Mucosa of stomach (tissue), 1 donor: ENCODE data around the gene BLVRA.
"Not testable (repeated sequence)": the region's sequence is repeated elsewhere in the genome, so short reads cannot be mapped to it uniquely, and the experiment has no call there.

Experiments
- H3K27me3 ChIP-seq: one replicate; pipeline ENCODE4 v1.7.0; 2013; ENCODE audit warnings: mild to moderate bottlenecking, low read length; ENCODE audit not compliant: control insufficient read depth, insufficient read depth
- H3K36me3 ChIP-seq: one replicate; pipeline ENCODE4 v1.7.0; 2013; ENCODE audit warnings: low read length; ENCODE audit not compliant: control insufficient read depth, insufficient read depth
- H3K4me1 ChIP-seq: one replicate; pipeline ENCODE4 v1.7.0; 2013; ENCODE audit warnings: mild to moderate bottlenecking, low read length; ENCODE audit not compliant: control insufficient read depth, insufficient read depth
- H3K4me3 ChIP-seq: one replicate; pipeline ENCODE4 v1.7.0; 2013; ENCODE audit warnings: low read length
- H3K9ac ChIP-seq: one replicate; pipeline ENCODE4 v1.7.0; 2013; ENCODE audit warnings: mild to moderate bottlenecking, low read length, moderate library complexity
- H3K9me3 ChIP-seq: one replicate; pipeline ENCODE4 v1.7.0; 2013; ENCODE audit warnings: mild to moderate bottlenecking, low read length, moderate library complexity; ENCODE audit not compliant: control insufficient read depth
- donor health status: Pancreatic carcinoma.

The BLVRA gene

GRCh38 chr7:43781726-43782607 is 23.5 kb downstream of the BLVRA start:
- no peaks in the 10 kb centered on the region for H3K9me3 ChIP-seq
- H3K27me3 ChIP-seq, result no peaks in the 10 kb centered on the region
- no peak overlapping the region for H3K4me3 ChIP-seq
- H3K4me1 ChIP-seq, result peaks cover 10% of the 10 kb centered on the region
- H3K9ac ChIP-seq, result no peak overlapping the region
- H3K36me3 ChIP-seq, result no peaks in the 10 kb centered on the region

- no peak overlapping the region for H3K9ac ChIP-seq
- H3K4me3 ChIP-seq, result no peak overlapping the region
- H3K4me1 ChIP-seq, result peaks cover 10% of the 10 kb centered on the region
Measured at GRCh38 chr7:43782768-43783555, 24.5 kb downstream of the BLVRA start.

DNA sequence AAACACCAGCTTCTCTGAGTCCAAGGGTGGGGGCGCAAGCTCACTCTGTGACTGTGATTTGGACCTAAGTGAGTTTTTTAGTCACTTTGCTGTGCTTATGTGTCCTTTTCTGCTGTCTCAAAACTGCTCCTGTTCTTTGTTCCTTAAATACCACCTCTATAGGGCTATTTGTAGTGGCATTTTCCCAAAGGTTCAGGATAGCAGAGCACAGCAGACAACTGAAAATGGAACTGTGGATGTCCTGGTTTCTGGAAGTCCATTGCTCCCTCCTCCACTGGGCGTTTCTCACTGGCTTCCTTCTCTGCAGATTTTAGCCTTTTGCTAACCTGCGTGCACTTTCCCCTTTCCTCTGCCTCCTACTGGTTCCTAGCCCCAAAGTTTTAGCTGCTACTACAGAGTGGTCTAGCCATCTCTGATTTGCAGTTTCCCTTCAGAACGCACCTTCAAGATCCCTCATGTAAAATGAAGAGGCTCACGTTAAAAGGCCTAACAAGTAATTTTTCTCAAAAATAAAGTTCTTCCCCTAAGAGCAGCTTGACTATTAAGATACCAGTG is 25.6 kb downstream of the BLVRA start:
- H3K4me1 ChIP-seq, result peaks cover 10% of the 10 kb centered on the region
- H3K9ac ChIP-seq, result no peak overlapping the region
- no peaks in the 10 kb centered on the region for H3K36me3 ChIP-seq
- H3K4me3 ChIP-seq, result no peak overlapping the region
- no peaks in the 10 kb centered on the region for H3K27me3 ChIP-seq
- H3K9me3 ChIP-seq, result no peaks in the 10 kb centered on the region

More at GRCh38 chr7:43782768-43783555, 24.5 kb downstream of the BLVRA start:
- H3K36me3 ChIP-seq, result no peaks in the 10 kb centered on the region
- H3K9me3 ChIP-seq, result no peaks in the 10 kb centered on the region
- H3K27me3 ChIP-seq, result no peaks in the 10 kb centered on the region

DNA sequence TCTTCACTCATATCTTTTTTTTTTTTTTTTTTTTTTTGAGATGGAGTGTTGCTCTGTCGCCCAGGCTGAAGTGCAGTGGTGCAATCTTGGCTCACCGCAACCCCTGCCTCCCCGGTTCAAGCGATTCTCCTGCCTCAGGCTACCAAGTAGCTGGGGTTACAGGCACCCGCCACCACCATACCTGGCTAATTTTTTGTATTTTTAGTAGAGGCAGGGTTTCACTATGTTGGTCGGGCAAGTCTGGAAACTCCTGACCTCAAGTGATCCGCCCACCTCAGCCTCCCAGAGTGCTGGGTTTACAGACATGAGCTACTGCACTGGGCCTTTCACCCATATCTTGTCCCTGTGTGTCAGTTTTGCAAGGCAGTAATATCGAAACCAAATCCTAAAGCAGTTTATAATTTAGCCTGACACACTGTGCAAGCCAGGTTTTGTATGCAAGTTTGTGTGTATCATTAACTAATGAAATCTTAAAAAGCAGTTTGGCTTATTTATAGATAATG is 26.2 kb downstream of the BLVRA start:
- not testable (repeated sequence) for H3K4me3 ChIP-seq, H3K4me1 ChIP-seq, H3K36me3 ChIP-seq, H3K9me3 ChIP-seq, H3K27me3 ChIP-seq, H3K9ac ChIP-seq

- peaks cover 6% of the 10 kb centered on the region for H3K4me1 ChIP-seq
Measured at GRCh38 chr7:43785420-43785819, 26.9 kb downstream of the BLVRA start.

DNA sequence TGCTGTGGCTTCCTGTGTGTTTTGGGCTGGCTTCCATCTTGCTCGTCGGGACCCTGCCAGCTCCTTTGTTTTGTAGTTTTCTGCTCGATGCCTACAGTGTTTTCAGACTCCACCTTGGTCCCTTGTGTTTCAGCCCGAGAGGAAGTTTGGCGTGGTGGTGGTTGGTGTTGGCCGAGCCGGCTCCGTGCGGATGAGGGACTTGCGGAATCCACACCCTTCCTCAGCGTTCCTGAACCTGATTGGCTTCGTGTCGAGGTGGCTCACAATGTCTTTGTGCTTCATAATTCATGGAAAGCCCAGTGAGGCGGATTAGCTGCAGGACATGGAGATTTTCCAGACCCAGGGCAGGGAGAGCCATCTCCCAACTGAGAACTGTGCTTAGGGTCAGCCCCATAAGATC is 29.3 kb downstream of the BLVRA start:
- Histone ChIP-seq H3K4me1 (peaks cover 6% of the 10 kb centered on the region), H3K27me3 (no peaks in the 10 kb centered on the region), H3K4me3 (no peak overlapping the region), H3K9me3 (no peaks in the 10 kb centered on the region), H3K9ac (no peak overlapping the region), H3K36me3 (no peaks in the 10 kb centered on the region)

More at GRCh38 chr7:43785420-43785819, 26.9 kb downstream of the BLVRA start:
- H3K9me3 ChIP-seq, result no peaks in the 10 kb centered on the region
- H3K4me3 ChIP-seq, result no peak overlapping the region
- H3K27me3 ChIP-seq, result no peaks in the 10 kb centered on the region
- no peaks in the 10 kb centered on the region for H3K36me3 ChIP-seq
- H3K9ac ChIP-seq, result no peak overlapping the region

- no peaks in the 10 kb centered on the region for H3K36me3 ChIP-seq
- H3K9ac ChIP-seq, result no peak overlapping the region
- peaks cover under 1% of the 10 kb centered on the region for H3K4me1 ChIP-seq
- no peaks in the 10 kb centered on the region for H3K9me3 ChIP-seq
- H3K27me3 ChIP-seq, result no peaks in the 10 kb centered on the region
- no peak overlapping the region for H3K4me3 ChIP-seq
Measured at GRCh38 chr7:43790006-43790405, 31.5 kb downstream of the BLVRA start.

- H3K4me3 ChIP-seq, result no peak overlapping the region
- no peaks in the 10 kb centered on the region for H3K27me3 ChIP-seq
- H3K9me3 ChIP-seq, result no peaks in the 10 kb centered on the region
- H3K4me1 ChIP-seq, result no peaks in the 10 kb centered on the region
- no peaks in the 10 kb centered on the region for H3K36me3 ChIP-seq
- H3K9ac ChIP-seq, result no peak overlapping the region
Measured at GRCh38 chr7:43790834-43791233, 32.4 kb downstream of the BLVRA start.

DNA sequence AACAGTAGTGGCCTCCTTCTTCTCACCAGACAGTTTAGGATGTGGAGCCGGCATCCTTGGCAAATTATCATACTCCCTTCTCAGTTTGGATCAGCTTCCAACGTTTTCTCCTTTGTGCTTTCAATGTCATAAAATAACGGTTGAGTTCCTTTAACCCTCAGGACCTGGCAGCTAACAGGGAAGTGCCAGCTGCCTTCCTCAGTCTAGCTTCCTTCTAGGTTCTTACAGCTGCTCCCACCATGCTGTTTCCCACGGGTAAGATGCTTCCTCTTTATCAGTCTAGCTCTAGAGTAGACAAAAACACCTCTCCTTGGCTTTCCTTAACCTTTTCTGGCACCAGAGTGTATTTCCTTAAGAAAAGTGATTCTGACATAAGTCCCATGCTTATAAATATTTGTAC is 33.2 kb downstream of the BLVRA start:
- no peak overlapping the region for H3K4me3 ChIP-seq
- H3K9ac ChIP-seq, result no peak overlapping the region
- H3K36me3 ChIP-seq, result no peaks in the 10 kb centered on the region
- no peaks in the 10 kb centered on the region for H3K4me1 ChIP-seq
- no peaks in the 10 kb centered on the region for H3K9me3 ChIP-seq
- no peaks in the 10 kb centered on the region for H3K27me3 ChIP-seq

DNA sequence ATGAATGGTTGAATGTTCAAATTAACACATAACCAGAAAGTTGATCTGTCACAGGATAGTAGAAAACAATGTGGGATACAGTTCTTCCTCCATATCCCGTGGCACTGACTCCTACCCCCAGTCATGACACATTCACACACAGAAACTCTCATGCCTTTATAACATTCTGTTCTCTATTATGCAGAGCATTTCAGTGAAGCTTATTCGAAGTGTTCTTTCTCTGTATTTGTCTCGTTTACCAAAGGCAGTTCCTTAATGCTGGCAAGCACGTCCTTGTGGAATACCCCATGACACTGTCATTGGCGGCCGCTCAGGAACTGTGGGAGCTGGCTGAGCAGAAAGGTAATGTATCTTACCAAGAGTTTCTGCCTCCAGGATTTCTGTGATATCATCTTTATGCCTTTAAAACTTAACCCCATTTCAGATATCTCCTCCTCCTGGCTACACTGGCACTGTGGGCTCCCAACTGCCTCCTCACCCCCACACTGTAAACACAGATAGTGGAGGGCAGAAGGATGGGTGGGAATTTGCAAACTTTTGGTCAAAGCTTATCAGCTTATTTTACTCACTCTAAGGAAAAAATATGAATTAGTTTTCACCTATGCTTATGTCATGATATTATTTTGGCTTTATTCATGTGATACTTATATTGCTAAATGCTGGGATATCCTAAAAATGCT is 34.1 kb downstream of the BLVRA start:
- Histone ChIP-seq H3K9ac (no peak overlapping the region), H3K4me1 (no peaks in the 10 kb centered on the region), H3K4me3 (no peak overlapping the region), H3K9me3 (no peaks in the 10 kb centered on the region), H3K27me3 (no peaks in the 10 kb centered on the region), H3K36me3 (no peaks in the 10 kb centered on the region)

DNA sequence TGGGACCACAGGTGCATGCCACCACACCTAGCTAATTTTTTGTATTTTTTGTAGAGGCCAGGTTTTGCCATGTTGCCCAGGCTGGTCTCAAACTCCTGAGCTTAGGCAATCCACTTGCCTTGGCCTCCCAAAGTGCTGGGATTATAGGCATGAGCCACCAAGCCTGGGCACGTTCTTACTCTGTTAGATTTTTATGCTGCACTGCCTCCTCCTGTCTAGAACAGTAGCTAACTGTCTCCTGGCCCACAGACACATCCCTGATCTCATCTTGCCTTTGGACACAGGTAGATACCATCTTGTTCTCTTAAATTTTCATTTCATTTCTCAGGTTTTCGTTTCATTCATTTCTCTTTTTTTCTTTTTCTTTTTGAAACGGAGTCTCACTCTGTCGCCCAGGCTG is 41.1 kb downstream of the BLVRA start:
- H3K36me3 ChIP-seq, result no peaks in the 10 kb centered on the region
- no peaks in the 10 kb centered on the region for H3K27me3 ChIP-seq
- H3K9me3 ChIP-seq, result no peaks in the 10 kb centered on the region
- H3K9ac ChIP-seq, result no peak overlapping the region
- no peaks in the 10 kb centered on the region for H3K4me1 ChIP-seq
- H3K4me3 ChIP-seq, result no peak overlapping the region
